K562 (cell line): ENCODE measurements around the gene PSMD11. TPM values are rescaled to one million over a fixed set of nuclear protein-coding genes. Genes with fewer than 3 reads are reported as not detected.

ENCODE experiments used
- ATAC-seq: fragments of 200-7000 bp; cut with Tn5 transposase; 3 replicates; pipeline ENCODE4 v1.9.1; 2020; ENCODE audit warnings: moderate library complexity
- BruUV-seq: library from RNA; stranded (reverse); fragments of 400-500 nt; replicated peaks from 2 replicates; lab custom pipeline; 2021; lab: Mats Ljungman, UMichigan
- CTCF ChIA-PET: fragments of 300-600 bp; formaldehyde crosslinking; extraction: SDS; loops from one replicate; lab custom pipeline; 2021; ENCODE audit warnings: low intra/inter-chr PET ratio; lab: Yijun Ruan, JAX
- POLR2A ChIA-PET: fragments of 300-600, 350-650 bp; sonication (Branson Sonifier 250); formaldehyde crosslinking; extraction: SDS; loops from one replicate; lab custom pipeline; 2021; ENCODE audit warnings: antibody characterized with exemption, inconsistent platforms; lab: Yijun Ruan, JAX
- DNase-seq, 4 experiments: peaks; one replicate each; pipeline versions ENCODE4 v3.0.0 to v3.0.0-alpha.2; 2011 to 2018; ENCODE audit warnings: low spot score in 3 of 4, mixed read lengths in 3 of 4; ENCODE audit errors: extremely low read depth in 1 of 4
- FAIRE-seq: peaks from 2 replicates; lab custom pipeline; 2011; peaks lifted over from hg19 to GRCh38; lab: Jason Lieb, UNC
- H2AFZ ChIP-seq: 2 replicates; pipeline ENCODE4 v1.6.0; 2011; ENCODE audit warnings: low read depth, low read length, control low read depth, inconsistent platforms
- H3K27ac ChIP-seq: fragments of 200-600 bp; 3 replicates; pipeline ENCODE4 v1.8.0; 2011; ENCODE audit warnings: low read depth, mild to moderate bottlenecking, control low read depth, inconsistent platforms, low read length, moderate library complexity, mixed read lengths; ENCODE audit errors: extremely low read depth
- H3K27me3 ChIP-seq, 2 experiments: fragments of 300-600 bp in 1 of 2; 2 replicates in 1 of 2; 3 replicates in 1 of 2; pipeline versions ENCODE4 v1.6.0 to v1.8.0; 2011; ENCODE audit warnings: inconsistent platforms in 2 of 2, low read length in 2 of 2, mild to moderate bottlenecking in 1 of 2, mixed read lengths in 1 of 2, moderate library complexity in 1 of 2; ENCODE audit not compliant: control insufficient read depth in 2 of 2, insufficient read depth in 2 of 2
- H3K36me3 ChIP-seq: fragments of 300-600 bp; 3 replicates; pipeline ENCODE4 v1.8.0; 2011; ENCODE audit warnings: mild to moderate bottlenecking, low read length, inconsistent platforms; ENCODE audit not compliant: control insufficient read depth, insufficient read depth
- H3K4me1 ChIP-seq, 2 experiments: fragments of 200-600 bp in 1 of 2; replicated peaks in 1 of 2; 2 replicates in 1 of 2; 3 replicates in 1 of 2; pipeline versions ENCODE4 v1.5.1 to v1.8.0; 2011; ENCODE audit warnings: inconsistent platforms in 2 of 2, low read length in 2 of 2, mild to moderate bottlenecking in 1 of 2, mixed read lengths in 1 of 2, moderate library complexity in 1 of 2; ENCODE audit not compliant: control insufficient read depth in 2 of 2, insufficient read depth in 2 of 2
- H3K4me2 ChIP-seq: 2 replicates; pipeline ENCODE4 v1.6.1; 2011; ENCODE audit warnings: low read length, control low read depth, inconsistent platforms, mixed read lengths; ENCODE audit not compliant: insufficient read depth
- H3K4me3 ChIP-seq: fragments of 200-600 bp; sonication (generic), shearing (Covaris generic); 2 replicates; pipeline ENCODE4 v1.5.1; 2016; ENCODE audit warnings: control low read depth, inconsistent platforms
- H3K79me2 ChIP-seq: fragments of 200-600 bp; 3 replicates; pipeline ENCODE4 v1.8.0; 2011; ENCODE audit warnings: low read length, inconsistent platforms; ENCODE audit not compliant: control insufficient read depth, insufficient read depth
- H3K9ac ChIP-seq, 2 experiments: 2 replicates each; pipeline versions ENCODE4 v1.6.0 to v1.6.1; 2011; ENCODE audit warnings: low read depth in 2 of 2, low read length in 2 of 2, control low read depth in 1 of 2, inconsistent platforms in 1 of 2, mild to moderate bottlenecking in 1 of 2, mixed read lengths in 1 of 2; ENCODE audit not compliant: insufficient read depth in 1 of 2
- H3K9me1 ChIP-seq: one replicate; pipeline ENCODE4 v1.6.0; 2011; ENCODE audit warnings: inconsistent platforms, mild to moderate bottlenecking, low read length, moderate library complexity; ENCODE audit not compliant: control insufficient read depth, insufficient read depth
- H3K9me3 ChIP-seq: replicated peaks from 2 replicates; pipeline ENCODE4 v1.5.1; 2011; ENCODE audit warnings: low read depth, low read length, inconsistent platforms; ENCODE audit not compliant: control insufficient read depth, insufficient read depth
- H4K20me1 ChIP-seq: replicated peaks from 2 replicates; pipeline ENCODE4 v1.6.1; 2011; ENCODE audit warnings: low read length, inconsistent platforms, mixed read lengths; ENCODE audit not compliant: control insufficient read depth, insufficient read depth
- CBFA2T3 ChIP-seq: fragments of 450-650 bp; IDR thresholded peaks from 2 replicates; pipeline ENCODE4 v1.6.1; 2017
- CBX5 ChIP-seq: IDR thresholded peaks from 2 replicates; pipeline ENCODE4 v1.6.1; 2014; ENCODE audit warnings: low read depth, borderline replicate concordance
- HSF4 ChIP-seq: fragments of 250-450 bp; sonication (Bioruptor Pico); IDR thresholded peaks from 2 replicates; pipeline ENCODE4 v2.1.2; 2022; ENCODE audit warnings: mild to moderate bottlenecking, moderate library complexity, borderline replicate concordance
- MIER1 ChIP-seq: fragments of 450-650 bp; IDR thresholded peaks from 2 replicates; pipeline ENCODE4 v1.6.1; 2016; ENCODE audit warnings: antibody characterized with exemption, mild to moderate bottlenecking, low read depth
- MTA3 ChIP-seq: fragments of 450-650 bp; formaldehyde crosslinking; IDR thresholded peaks from 2 replicates; pipeline ENCODE4 v1.6.1; 2017; ENCODE audit warnings: mild to moderate bottlenecking, borderline replicate concordance
- NUFIP1 ChIP-seq: fragments of 450-650 bp; IDR thresholded peaks from 2 replicates; pipeline ENCODE4 v1.6.1; 2018; ENCODE audit not compliant: partially characterized antibody
- PHF20 ChIP-seq: fragments of 450-650 bp; IDR thresholded peaks from 2 replicates; pipeline ENCODE4 v1.6.1; 2018; ENCODE audit not compliant: partially characterized antibody
- ZNF143 ChIP-seq: sonication (generic); formaldehyde crosslinking; IDR thresholded peaks from 2 replicates; pipeline ENCODE4 v1.9.0; 2022; ENCODE audit warnings: mild to moderate bottlenecking, missing genetic modification reagents
- WGBS: fragments of 100-300 bp; shearing (Covaris generic); methylation state at CpG from one replicate; pipeline ENCODE4 v1.1.6; 2016; ENCODE audit warnings: low coverage, mixed read lengths; ENCODE audit not compliant: insufficient coverage; ENCODE audit errors: missing lambda C conversion rate; 5-methylcytosine and 5-hydroxymethylcytosine counted together
- in situ Hi-C: fragments of 300-500 bp; cut with MboI; formaldehyde crosslinking; loops from 4 replicates; pipeline ENCODE4 v1.15.0; 2018; ENCODE audit warnings: inconsistent platforms, mixed read lengths
- intact Hi-C: fragments of 100-400 bp; cut with micrococcal nuclease; formaldehyde crosslinking; loops from 2 replicates; pipeline ENCODE4 v1.14.2; 2022
- polyA plus RNA-seq, 8 experiments: library from polyadenylated mRNA; depleted of rRNA in 4 of 8; stranded (reverse) in 5 of 8; unstranded in 3 of 8; fragments of >200 nt; fragmentation: Nextera tagmentation in 2 of 8; fragmentation: Illumina TruSeq in 1 of 8; extraction: Ambion mirVana in 2 of 8; extraction: Trizol in 1 of 8; gene quantifications; 2 replicates each; pipeline versions ENCODE4 v1.2.1 to v1.2.3, GENCODE V29; 2011 to 2014; ENCODE audit warnings: inconsistent platforms in 1 of 8, missing spikeins in 1 of 8
- total RNA-seq, 7 experiments: library from RNA; depleted of rRNA in 6 of 7; stranded (reverse); fragments of >200 nt in 6 of 7; fragmentation: Illumina TruSeq in 2 of 7; extraction: Trizol in 2 of 7; gene quantifications; 2 replicates each; pipeline versions ENCODE4 v1.2.1 to v1.2.3, GENCODE V29; 2011 to 2021; ENCODE audit warnings: low replicate concordance in 1 of 7
- TF ChIP-seq, protein P1 (sequence below): sonication (generic); IDR thresholded peaks from 2 replicates; pipeline ENCODE4 v1.6.1; 2016
- TF ChIP-seq, protein P2 (sequence below): fragments of 250-450 bp; sonication (Bioruptor Pico); IDR thresholded peaks from 2 replicates; pipeline ENCODE4 v1.5.0; 2020; ENCODE audit warnings: mild to moderate bottlenecking
- TF ChIP-seq, protein P3 (sequence below): fragments of 250-450 bp; sonication (Bioruptor Pico); IDR thresholded peaks from 2 replicates; pipeline ENCODE4 v1.8.0; 2021; ENCODE audit warnings: moderate library complexity, mild to moderate bottlenecking, inconsistent platforms
- TF ChIP-seq, protein P4 (sequence below): sonication (generic); formaldehyde crosslinking; IDR thresholded peaks from 2 replicates; pipeline ENCODE4 v1.9.0; 2022; ENCODE audit warnings: mild to moderate bottlenecking, missing genetic modification reagents
- TF ChIP-seq, protein P5 (sequence below), 2 experiments: fragments of 200-800 bp in 1 of 2; sonication (Bioruptor generic) in 1 of 2; sonication (generic) in 1 of 2; formaldehyde crosslinking in 1 of 2; IDR thresholded peaks in 1 of 2; conservative IDR thresholded peaks in 1 of 2; 2 replicates each; pipeline versions ENCODE4 v1.5.0 to v1.6.1; 2016 to 2020; ENCODE audit warnings: missing compliant biosample characterization in 1 of 2, missing genetic modification characterization in 1 of 2, missing genetic modification reagents in 1 of 2
- TF ChIP-seq, protein P6 (sequence below): sonication (generic); formaldehyde crosslinking; IDR thresholded peaks from 2 replicates; pipeline ENCODE4 v1.8.1; 2023; ENCODE audit warnings: mild to moderate bottlenecking, missing genetic modification reagents

The PSMD11 gene
- total and polyA plus RNA-seq, 9 of the 15 experiments (the other 6 are each of a cell fraction or from before 2014, with no cell fraction given), result 104 to 378 (median 158) TPM

DNA sequence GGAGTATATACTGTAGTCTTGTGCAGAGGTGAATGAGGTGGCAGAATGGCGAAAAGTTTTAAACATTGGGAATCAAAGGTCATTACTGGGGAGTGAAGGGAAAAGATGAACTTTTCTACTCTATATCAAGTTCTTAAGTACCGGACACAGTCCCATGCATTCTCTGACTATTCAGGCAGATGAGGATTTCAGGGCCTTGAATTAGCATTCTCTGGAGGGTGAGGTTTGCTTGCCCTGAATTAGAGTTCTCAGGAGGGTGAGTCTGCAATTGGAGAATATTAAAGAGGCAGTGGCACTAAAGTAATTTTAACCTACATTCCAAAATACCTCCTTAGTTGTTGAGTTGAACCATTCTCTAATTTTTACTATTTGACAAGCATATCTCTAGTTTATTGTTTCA lies 9.1 kb downstream of the PSMD11 start:
- no TSS peak for BruUV-seq
- Histone ChIP-seq H3K4me1 (no peaks in the 10 kb centered on the region), H3K9me3 (no peaks in the 10 kb centered on the region), H3K27me3 (no peaks in the 10 kb centered on the region), H3K36me3 (peaks cover 92% of the 10 kb centered on the region), H3K27ac (no peak overlapping the region), H3K4me2 (no peak overlapping the region), H4K20me1 (no peaks in the 10 kb centered on the region), H3K4me3 (no peak overlapping the region), H2AFZ (no peak overlapping the region), H3K79me2 (peaks cover 78% of the 10 kb centered on the region), H3K9ac (no peak overlapping the region), H3K9me1 (no peaks in the 10 kb centered on the region)
- FAIRE-seq, result no peak
- POLR2A ChIA-PET, result interaction anchor here (0.9 to 1.6 kb wide), 2 partner anchors 9 to 18 kb away, joined by 4 to 7 read pairs; partner anchors contain the start of gene PSMD11
- in situ Hi-C loops (no loop called here), intact Hi-C loops (no loop called here)
- ATAC-seq, result no peak
- CTCF ChIA-PET, result no interaction called here
- WGBS, result 93% methylated on average over 2 of the region's 2 CpGs
- DNase-seq, result no peak
- TF ChIP-seq, protein P1, sequence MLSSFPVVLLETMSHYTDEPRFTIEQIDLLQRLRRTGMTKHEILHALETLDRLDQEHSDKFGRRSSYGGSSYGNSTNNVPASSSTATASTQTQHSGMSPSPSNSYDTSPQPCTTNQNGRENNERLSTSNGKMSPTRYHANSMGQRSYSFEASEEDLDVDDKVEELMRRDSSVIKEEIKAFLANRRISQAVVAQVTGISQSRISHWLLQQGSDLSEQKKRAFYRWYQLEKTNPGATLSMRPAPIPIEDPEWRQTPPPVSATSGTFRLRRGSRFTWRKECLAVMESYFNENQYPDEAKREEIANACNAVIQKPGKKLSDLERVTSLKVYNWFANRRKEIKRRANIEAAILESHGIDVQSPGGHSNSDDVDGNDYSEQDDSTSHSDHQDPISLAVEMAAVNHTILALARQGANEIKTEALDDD, result no peak
- TF ChIP-seq, protein P2, sequence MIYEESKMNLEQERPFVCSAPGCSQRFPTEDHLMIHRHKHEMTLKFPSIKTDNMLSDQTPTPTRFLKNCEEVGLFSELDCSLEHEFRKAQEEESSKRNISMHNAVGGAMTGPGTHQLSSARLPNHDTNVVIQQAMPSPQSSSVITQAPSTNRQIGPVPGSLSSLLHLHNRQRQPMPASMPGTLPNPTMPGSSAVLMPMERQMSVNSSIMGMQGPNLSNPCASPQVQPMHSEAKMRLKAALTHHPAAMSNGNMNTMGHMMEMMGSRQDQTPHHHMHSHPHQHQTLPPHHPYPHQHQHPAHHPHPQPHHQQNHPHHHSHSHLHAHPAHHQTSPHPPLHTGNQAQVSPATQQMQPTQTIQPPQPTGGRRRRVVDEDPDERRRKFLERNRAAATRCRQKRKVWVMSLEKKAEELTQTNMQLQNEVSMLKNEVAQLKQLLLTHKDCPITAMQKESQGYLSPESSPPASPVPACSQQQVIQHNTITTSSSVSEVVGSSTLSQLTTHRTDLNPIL (CRISPR knock-in tag), result no peak
- TF ChIP-seq CBFA2T3 (no peak), NUFIP1 (no peak), MTA3 (no peak), HSF4 (CRISPR knock-in tag) (no peak), ZNF143 (CRISPR knock-in tag) (no peak), CBX5 (no peak), MIER1 (no peak), PHF20 (no peak)
- TF ChIP-seq, protein P3, sequence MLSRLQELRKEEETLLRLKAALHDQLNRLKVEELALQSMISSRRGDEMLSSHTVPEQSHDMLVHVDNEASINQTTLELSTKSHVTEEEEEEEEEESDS (CRISPR knock-in tag), result no peak
- TF ChIP-seq, protein P4, sequence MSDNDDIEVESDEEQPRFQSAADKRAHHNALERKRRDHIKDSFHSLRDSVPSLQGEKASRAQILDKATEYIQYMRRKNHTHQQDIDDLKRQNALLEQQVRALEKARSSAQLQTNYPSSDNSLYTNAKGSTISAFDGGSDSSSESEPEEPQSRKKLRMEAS (CRISPR knock-in tag), result no peak
- TF ChIP-seq, protein P5, sequence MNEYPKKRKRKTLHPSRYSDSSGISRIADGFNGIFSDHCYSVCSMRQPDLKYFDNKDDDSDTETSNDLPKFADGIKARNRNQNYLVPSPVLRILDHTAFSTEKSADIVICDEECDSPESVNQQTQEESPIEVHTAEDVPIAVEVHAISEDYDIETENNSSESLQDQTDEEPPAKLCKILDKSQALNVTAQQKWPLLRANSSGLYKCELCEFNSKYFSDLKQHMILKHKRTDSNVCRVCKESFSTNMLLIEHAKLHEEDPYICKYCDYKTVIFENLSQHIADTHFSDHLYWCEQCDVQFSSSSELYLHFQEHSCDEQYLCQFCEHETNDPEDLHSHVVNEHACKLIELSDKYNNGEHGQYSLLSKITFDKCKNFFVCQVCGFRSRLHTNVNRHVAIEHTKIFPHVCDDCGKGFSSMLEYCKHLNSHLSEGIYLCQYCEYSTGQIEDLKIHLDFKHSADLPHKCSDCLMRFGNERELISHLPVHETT (CRISPR knock-in tag; conservative IDR thresholded peaks at IDR 0.05 in 1 of 2, IDR thresholded peaks at IDR 0.05 in 1 of 2), result no peak
- TF ChIP-seq, protein P6, sequence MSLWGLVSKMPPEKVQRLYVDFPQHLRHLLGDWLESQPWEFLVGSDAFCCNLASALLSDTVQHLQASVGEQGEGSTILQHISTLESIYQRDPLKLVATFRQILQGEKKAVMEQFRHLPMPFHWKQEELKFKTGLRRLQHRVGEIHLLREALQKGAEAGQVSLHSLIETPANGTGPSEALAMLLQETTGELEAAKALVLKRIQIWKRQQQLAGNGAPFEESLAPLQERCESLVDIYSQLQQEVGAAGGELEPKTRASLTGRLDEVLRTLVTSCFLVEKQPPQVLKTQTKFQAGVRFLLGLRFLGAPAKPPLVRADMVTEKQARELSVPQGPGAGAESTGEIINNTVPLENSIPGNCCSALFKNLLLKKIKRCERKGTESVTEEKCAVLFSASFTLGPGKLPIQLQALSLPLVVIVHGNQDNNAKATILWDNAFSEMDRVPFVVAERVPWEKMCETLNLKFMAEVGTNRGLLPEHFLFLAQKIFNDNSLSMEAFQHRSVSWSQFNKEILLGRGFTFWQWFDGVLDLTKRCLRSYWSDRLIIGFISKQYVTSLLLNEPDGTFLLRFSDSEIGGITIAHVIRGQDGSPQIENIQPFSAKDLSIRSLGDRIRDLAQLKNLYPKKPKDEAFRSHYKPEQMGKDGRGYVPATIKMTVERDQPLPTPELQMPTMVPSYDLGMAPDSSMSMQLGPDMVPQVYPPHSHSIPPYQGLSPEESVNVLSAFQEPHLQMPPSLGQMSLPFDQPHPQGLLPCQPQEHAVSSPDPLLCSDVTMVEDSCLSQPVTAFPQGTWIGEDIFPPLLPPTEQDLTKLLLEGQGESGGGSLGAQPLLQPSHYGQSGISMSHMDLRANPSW (CRISPR knock-in tag), result no peak
